GM12801 (cell line): ENCODE data around the gene WDFY3.

Experiments
- TF ChIP-seq, protein P1 (sequence below): IDR thresholded peaks from one replicate; pipeline ENCODE4 v1.5.1; 2011; ENCODE audit warnings: control low read depth; ENCODE audit not compliant: insufficient read length; ENCODE audit errors: extremely low read depth

WDFY3 gene

DNA sequence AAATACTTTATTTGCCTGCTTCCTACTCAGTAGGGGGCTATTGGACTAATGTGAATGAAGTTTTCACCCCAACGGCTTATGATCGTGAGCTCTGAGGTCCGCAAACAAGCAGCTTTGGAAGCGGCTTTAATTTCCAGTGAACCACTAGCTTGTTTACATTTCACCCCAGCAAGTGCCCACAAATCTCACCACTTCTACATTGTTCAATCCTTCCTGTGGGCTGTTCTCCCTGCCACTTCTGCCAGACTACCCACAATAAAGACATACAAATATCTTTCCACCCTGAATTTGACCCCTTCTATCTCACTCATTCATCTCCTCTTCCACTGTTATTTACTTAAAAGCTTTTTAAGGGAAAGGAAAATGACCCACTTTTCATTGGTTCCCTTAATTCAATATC, 285.5 kb downstream of the WDFY3 start:
- TF ChIP-seq, protein P1, sequence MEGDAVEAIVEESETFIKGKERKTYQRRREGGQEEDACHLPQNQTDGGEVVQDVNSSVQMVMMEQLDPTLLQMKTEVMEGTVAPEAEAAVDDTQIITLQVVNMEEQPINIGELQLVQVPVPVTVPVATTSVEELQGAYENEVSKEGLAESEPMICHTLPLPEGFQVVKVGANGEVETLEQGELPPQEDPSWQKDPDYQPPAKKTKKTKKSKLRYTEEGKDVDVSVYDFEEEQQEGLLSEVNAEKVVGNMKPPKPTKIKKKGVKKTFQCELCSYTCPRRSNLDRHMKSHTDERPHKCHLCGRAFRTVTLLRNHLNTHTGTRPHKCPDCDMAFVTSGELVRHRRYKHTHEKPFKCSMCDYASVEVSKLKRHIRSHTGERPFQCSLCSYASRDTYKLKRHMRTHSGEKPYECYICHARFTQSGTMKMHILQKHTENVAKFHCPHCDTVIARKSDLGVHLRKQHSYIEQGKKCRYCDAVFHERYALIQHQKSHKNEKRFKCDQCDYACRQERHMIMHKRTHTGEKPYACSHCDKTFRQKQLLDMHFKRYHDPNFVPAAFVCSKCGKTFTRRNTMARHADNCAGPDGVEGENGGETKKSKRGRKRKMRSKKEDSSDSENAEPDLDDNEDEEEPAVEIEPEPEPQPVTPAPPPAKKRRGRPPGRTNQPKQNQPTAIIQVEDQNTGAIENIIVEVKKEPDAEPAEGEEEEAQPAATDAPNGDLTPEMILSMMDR = no peak

DNA sequence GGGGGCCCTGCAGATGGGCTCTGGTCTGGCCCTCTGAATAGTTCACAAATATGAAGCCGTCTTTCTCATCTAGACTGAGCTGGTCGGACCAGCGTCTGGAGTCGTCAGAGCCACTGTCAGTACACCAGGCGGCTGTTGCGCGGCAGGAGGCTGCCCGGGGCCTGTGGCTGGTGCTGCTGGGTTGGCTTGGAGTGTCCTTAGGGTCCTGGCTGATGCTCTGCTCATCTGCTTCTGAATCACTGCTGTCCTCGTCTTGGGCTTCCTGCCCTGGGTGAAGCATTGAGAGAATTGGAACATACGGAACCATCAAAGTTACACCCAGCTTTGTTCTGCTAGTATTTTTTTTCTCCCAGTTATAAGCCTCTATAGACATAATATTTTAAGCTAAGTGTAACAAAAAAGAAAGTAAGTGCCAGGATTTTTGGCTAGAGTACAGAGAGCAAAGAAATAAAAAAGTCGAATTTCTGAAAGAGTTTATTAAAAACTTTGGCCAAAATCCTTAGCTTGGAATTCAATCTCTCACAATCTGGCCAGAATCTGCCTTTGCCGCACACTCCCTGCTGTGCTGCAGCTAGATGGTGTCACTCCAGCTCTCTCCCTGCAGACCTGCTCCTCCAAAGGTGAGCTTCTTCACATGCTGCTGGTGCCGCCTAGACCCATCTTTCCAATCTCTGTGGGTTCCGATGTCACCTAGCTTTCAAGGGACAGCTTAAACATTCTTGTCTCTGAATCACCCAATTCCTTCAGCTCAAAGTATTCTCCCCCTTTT, 287.3 kb downstream of the WDFY3 start:
- TF ChIP-seq, protein P1 = no peak

DNA sequence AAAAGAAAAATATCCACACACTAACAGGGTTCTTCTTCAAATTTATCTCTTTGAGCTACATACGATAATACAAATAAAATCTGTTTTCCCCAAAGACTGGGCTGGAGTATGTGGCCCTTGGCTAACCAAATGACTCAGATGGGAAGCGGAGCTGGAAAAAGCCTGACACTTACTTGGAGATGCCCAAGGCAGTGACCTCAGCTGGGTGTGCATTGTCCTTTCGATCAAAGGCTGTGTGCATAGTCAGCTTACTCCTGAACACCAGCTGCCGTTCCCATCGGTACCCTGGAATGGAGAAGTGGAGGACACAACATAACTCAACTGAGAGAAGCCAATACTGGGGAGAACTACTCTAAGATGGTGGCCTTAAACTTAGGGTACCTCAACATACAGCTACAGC, 288.5 kb downstream of the WDFY3 start:
- TF ChIP-seq, protein P1 = no peak

- TF ChIP-seq, protein P1 = no peak
These were observed 289.4 kb downstream of the WDFY3 start for GRCh38 chr4:84677093-84677492.

DNA sequence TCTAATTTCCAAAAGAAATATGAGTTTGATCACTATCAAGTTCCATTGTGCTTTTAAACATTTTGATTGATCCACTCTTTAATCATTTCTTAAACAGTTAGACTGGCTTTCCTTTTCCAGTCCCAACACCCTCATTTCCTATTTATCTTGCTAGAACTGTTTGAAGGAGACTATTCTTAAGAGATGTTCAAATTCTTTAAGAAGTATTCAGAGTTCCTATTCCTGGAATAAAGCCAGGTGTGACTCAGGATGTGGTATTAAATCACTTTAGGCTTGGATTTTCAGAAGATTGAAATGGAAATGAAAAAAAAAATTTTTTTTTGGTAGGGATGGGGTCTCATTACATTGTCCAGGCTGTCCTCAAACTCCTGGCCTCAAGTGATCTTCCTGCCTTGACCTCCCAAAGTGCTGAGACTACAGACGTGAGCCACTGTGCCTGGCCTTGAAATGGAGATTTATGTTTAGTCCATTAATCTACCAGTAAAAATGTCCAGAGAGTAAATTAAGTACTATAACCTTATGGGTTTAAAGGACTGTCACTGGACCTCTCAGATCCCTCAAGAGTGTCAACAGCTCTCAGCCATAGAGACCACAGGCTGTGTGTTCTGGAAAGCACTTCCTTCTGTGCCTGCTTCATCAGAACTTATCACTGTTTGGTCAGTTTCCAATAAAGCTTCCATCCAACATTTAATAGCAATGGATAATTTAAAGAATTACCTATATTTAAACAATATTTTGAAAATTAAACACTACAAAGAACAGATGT, 292.8 kb downstream of the WDFY3 start:
- TF ChIP-seq, protein P1 = no peak

DNA sequence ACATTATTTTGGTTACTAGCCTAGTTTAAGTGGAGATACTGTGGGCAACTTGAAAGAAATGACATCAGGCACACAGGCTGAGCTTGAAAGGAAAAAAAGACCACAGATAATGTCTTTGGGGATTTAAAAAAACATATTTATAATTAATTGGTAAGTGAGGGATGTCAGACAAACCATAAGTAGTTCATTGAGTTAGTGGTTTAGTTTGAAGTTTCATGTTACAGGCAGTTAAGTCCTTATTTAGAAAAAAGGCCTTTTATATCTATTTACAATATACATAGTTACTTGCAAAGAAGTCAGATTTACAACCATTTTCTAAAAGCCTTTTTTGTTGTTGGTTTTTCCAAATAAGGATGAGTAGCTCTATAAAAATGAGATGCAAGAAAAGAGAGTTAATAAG, 294.3 kb downstream of the WDFY3 start:
- TF ChIP-seq, protein P1 = no peak

- TF ChIP-seq, protein P1 = no peak
These were observed 297.3 kb downstream of the WDFY3 start for GRCh38 chr4:84669201-84669600.
